ENCODE measurements around the gene GPR179. TPM values are rescaled to one million over a fixed set of nuclear protein-coding genes. Genes with fewer than 3 reads are reported as not detected.

GPR179 gene
- total and polyA plus RNA-seq, 2 donors (not counting 3 experiments of a cell fraction or from before 2014, with no cell fraction given) = not detected

DNA sequence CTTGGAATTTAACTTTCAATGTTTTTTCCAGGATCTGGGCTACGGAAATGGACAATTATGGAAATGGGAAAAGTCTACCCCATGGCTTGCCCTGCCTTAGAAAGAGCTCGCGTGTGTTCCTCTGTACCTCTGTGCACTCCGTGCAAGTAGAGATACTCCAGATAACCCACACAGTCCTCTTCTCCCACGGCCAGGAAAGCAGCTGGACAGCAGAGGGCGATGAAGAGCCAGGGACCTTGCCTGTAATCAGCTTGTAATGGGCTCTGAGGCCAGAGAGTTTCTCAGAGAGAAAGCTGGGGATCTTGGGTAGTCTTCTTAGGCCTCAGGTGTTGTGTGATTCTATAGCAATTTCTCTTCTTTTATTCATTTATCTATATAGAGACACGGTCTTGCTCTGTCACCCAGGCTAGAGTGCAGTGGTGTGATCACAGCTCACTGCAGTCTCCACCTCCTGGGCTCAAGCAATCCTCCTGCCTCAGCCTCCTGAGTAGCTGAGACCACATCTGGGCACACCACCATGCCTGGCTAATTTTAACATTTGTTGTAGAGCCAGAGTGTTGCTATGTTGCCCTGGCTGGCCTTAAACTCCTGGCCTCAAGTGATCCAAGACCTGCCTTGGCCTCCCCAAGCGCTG is 5.5 kb upstream of the GPR179 start:
- peaks cover 3% of the 10 kb centered on the region for H3K79me2 ChIP-seq (ENCODE audit: control insufficient read depth, insufficient read depth, low read length)
- POLR2A ChIA-PET = interaction anchor here (0.6 kb wide), 2 partner anchors 25 to 65 kb away, joined by 3 read pairs; no protein-coding TSS in a partner anchor
- H3K9me3 ChIP-seq (replicated peaks; ENCODE audit: control insufficient read depth, insufficient read depth, low read length) = no peaks in the 10 kb centered on the region
- intact Hi-C loops (cut with micrococcal nuclease) (loop anchor here (1.0 kb wide), 1 partner anchor 65 kb away; no protein-coding TSS in a partner anchor), dilution Hi-C loops (cut with MboI; ENCODE audit: extremely low pct_ligation_motif_present, low sequenced_read_pairs) (no loop called here)
- H3K27ac ChIP-seq (ENCODE audit: insufficient read depth, low read depth, low read length) = no peak overlapping the region
- H4K20me1 ChIP-seq (replicated peaks; ENCODE audit: control insufficient read depth, extremely low read depth, insufficient read depth, low read length) = no peaks in the 10 kb centered on the region
- TF ChIP-seq FOS (IDR thresholded peaks at IDR 0.05; ENCODE audit: borderline replicate concordance, insufficient read depth, low read length) = no peak
- TF ChIP-seq, protein P1, sequence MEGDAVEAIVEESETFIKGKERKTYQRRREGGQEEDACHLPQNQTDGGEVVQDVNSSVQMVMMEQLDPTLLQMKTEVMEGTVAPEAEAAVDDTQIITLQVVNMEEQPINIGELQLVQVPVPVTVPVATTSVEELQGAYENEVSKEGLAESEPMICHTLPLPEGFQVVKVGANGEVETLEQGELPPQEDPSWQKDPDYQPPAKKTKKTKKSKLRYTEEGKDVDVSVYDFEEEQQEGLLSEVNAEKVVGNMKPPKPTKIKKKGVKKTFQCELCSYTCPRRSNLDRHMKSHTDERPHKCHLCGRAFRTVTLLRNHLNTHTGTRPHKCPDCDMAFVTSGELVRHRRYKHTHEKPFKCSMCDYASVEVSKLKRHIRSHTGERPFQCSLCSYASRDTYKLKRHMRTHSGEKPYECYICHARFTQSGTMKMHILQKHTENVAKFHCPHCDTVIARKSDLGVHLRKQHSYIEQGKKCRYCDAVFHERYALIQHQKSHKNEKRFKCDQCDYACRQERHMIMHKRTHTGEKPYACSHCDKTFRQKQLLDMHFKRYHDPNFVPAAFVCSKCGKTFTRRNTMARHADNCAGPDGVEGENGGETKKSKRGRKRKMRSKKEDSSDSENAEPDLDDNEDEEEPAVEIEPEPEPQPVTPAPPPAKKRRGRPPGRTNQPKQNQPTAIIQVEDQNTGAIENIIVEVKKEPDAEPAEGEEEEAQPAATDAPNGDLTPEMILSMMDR (IDR thresholded peaks at IDR 0.05; ENCODE audit: extremely low read depth in 1 of 2, insufficient read depth in 1 of 2, low read depth in 1 of 2, low read length in 2 of 2) = peak; percentile 90 to 93
- no peak overlapping the region for H3K4me3 ChIP-seq (replicated peaks in 1 of 3; ENCODE audit: insufficient read depth in 1 of 3, low read depth in 1 of 3, low read length in 3 of 3)
- H3K27me3 ChIP-seq (ENCODE audit: control insufficient read depth in 2 of 2, insufficient read depth in 2 of 2, low read length in 2 of 2) = peaks cover 0 to 3% of the 10 kb centered on the region in 2 experiments
- peaks cover 8% of the 10 kb centered on the region for H3K4me1 ChIP-seq (ENCODE audit: control insufficient read depth, extremely low read depth, insufficient read depth, low read length)
- CTCF ChIA-PET = interaction anchor here (0.5 to 5.5 kb wide), 42 partner anchors 10 to 322 kb away, joined by 3 to 365 read pairs (median 6); partner anchors contain the start of gene ARHGAP23
- H3K9me1 ChIP-seq (replicated peaks; ENCODE audit: control insufficient read depth, extremely low read depth, insufficient read depth, low read length) = no peaks in the 10 kb centered on the region
- BruUV-seq (replicated peaks) = no TSS peak
- DNase-seq (ENCODE audit: low read depth, low spot score) (peak; percentile 80), FAIRE-seq (no peak)
- H3K4me2 ChIP-seq (ENCODE audit: insufficient read depth, low read length) = no peak overlapping the region
- H2AFZ ChIP-seq (ENCODE audit: low read depth, low read length) = no peak overlapping the region
- no peak overlapping the region for H3K9ac ChIP-seq (replicated peaks; ENCODE audit: extremely low read depth, insufficient read depth, low read length)
- H3K36me3 ChIP-seq (ENCODE audit: control insufficient read depth in 2 of 2, extremely low read depth in 1 of 2, insufficient read depth in 2 of 2, low read length in 2 of 2) = no peaks in the 10 kb centered on the region

DNA sequence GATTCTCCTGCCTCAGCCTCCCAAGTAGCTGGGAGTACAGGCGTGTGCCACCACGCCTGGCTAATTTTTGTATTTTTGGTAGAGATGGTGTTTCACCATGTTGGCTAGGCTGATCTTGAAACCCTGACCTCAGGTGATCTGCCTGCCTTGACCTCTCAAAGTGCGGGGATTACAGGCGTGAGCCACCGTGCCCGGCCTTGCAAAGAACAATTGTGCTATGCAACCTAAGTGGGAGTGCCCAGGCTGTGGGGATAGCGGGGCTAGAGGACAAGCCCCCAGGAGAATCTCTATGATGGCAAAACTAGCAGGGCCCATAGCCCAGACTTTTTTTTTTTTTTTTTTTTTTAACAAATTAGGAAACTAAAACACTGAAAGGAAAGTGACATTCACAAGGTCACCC is 2.0 kb upstream of the GPR179 start:
- Histone ChIP-seq H2AFZ (ENCODE audit: low read depth, low read length) (no peak overlapping the region), H3K9me1 (replicated peaks; ENCODE audit: control insufficient read depth, extremely low read depth, insufficient read depth, low read length) (no peaks in the 10 kb centered on the region), H4K20me1 (replicated peaks; ENCODE audit: control insufficient read depth, extremely low read depth, insufficient read depth, low read length) (no peaks in the 10 kb centered on the region), H3K36me3 (ENCODE audit: control insufficient read depth in 2 of 2, extremely low read depth in 1 of 2, insufficient read depth in 2 of 2, low read length in 2 of 2) (no peaks in the 10 kb centered on the region), H3K4me1 (ENCODE audit: control insufficient read depth, extremely low read depth, insufficient read depth, low read length) (no peaks in the 10 kb centered on the region), H3K9ac (replicated peaks; ENCODE audit: extremely low read depth, insufficient read depth, low read length) (no peak overlapping the region), H3K4me2 (ENCODE audit: insufficient read depth, low read length) (no peak overlapping the region), H3K79me2 (ENCODE audit: control insufficient read depth, insufficient read depth, low read length) (no peaks in the 10 kb centered on the region), H3K27me3 (ENCODE audit: control insufficient read depth in 2 of 2, insufficient read depth in 2 of 2, low read length in 2 of 2) (peaks cover 0 to 3% of the 10 kb centered on the region in 2 experiments), H3K9me3 (replicated peaks; ENCODE audit: control insufficient read depth, insufficient read depth, low read length) (no peaks in the 10 kb centered on the region), H3K27ac (ENCODE audit: insufficient read depth, low read depth, low read length) (no peak overlapping the region), H3K4me3 (replicated peaks in 1 of 3; ENCODE audit: insufficient read depth in 1 of 3, low read depth in 1 of 3, low read length in 3 of 3) (no peak overlapping the region)
- DNase-seq (ENCODE audit: low read depth, low spot score) (no peak), FAIRE-seq (no peak)
- intact Hi-C loops (cut with micrococcal nuclease) = no loop called here
- ChIA-PET CTCF (interaction anchor here (1.5 to 5.5 kb wide), 2 partner anchors 12 to 66 kb away, joined by 3 to 365 read pairs; no protein-coding TSS in a partner anchor), POLR2A (no interaction called here)
- BruUV-seq (replicated peaks) = no TSS peak
- dilution Hi-C loops (cut with MboI; ENCODE audit: extremely low pct_ligation_motif_present, low sequenced_read_pairs) = no loop called here
- no peak for TF ChIP-seq MYC (IDR thresholded peaks at IDR 0.05; ENCODE audit: low read depth, low read length)
- no peak for TF ChIP-seq EZH2 (IDR thresholded peaks at IDR 0.05; ENCODE audit: borderline replicate concordance, low read depth, low read length, severe bottlenecking)
- TF ChIP-seq, protein P1 (IDR thresholded peaks at IDR 0.05; ENCODE audit: extremely low read depth in 1 of 2, insufficient read depth in 1 of 2, low read depth in 1 of 2, low read length in 2 of 2) = no peak
- TF ChIP-seq POLR2AphosphoS5 (IDR thresholded peaks at IDR 0.05; ENCODE audit: insufficient read depth, low read depth, low read length) = no peak
- TF ChIP-seq GATA2 (IDR thresholded peaks at IDR 0.05; ENCODE audit: insufficient read depth, insufficient read length, low read depth, low read length) = no peak
- TF ChIP-seq FOS (IDR thresholded peaks at IDR 0.05; ENCODE audit: borderline replicate concordance, insufficient read depth, low read length) = no peak
- TF ChIP-seq, protein P2, sequence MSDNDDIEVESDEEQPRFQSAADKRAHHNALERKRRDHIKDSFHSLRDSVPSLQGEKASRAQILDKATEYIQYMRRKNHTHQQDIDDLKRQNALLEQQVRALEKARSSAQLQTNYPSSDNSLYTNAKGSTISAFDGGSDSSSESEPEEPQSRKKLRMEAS (IDR thresholded peaks at IDR 0.05; ENCODE audit: insufficient read depth, insufficient read length) = no peak
- TF ChIP-seq JUN (IDR thresholded peaks at IDR 0.05; ENCODE audit: borderline replicate concordance, insufficient read depth, insufficient read length, low read depth) = no peak
- TF ChIP-seq POLR2A (IDR thresholded peaks at IDR 0.05; ENCODE audit: low read depth, low read length) = no peak

Measured in endothelial cell of umbilical vein (primary cell).